ENCODE data around the gene STOX2.

DNA sequence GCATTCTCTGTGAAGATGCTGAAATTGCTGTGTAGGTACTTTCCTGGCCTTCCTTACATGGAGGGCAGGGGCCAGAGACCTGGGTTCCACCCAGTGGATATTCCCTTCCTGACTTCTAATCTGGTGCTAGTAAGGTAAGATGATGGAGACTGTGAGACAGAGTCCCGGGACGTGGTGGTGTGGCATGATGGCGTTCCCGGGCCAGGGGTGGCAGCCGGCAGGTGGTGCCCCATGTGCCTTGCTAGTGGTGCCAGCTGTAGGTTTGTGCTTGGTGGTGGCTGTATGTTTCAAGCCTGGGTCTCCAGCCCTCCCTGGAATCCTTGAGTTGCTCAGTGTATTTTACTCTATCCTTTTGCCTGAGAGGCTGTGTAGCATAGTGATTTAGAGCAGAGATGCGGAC lies 10.9 kb downstream of the STOX2 start:
- TF ChIP-seq, protein P1, sequence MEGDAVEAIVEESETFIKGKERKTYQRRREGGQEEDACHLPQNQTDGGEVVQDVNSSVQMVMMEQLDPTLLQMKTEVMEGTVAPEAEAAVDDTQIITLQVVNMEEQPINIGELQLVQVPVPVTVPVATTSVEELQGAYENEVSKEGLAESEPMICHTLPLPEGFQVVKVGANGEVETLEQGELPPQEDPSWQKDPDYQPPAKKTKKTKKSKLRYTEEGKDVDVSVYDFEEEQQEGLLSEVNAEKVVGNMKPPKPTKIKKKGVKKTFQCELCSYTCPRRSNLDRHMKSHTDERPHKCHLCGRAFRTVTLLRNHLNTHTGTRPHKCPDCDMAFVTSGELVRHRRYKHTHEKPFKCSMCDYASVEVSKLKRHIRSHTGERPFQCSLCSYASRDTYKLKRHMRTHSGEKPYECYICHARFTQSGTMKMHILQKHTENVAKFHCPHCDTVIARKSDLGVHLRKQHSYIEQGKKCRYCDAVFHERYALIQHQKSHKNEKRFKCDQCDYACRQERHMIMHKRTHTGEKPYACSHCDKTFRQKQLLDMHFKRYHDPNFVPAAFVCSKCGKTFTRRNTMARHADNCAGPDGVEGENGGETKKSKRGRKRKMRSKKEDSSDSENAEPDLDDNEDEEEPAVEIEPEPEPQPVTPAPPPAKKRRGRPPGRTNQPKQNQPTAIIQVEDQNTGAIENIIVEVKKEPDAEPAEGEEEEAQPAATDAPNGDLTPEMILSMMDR (IDR thresholded peaks at IDR 0.05), result no peak
- no peak for TF ChIP-seq POLR2A (IDR thresholded peaks at IDR 0.05)

Data from Peyer's patch (tissue), 4 donors.